ENCODE data around the gene CTBP2.

- TF ChIP-seq ZNF34 (CRISPR knock-in tag; IDR thresholded peaks at IDR 0.05; ENCODE audit: borderline replicate concordance): no peak
- no peak for TF ChIP-seq EZH2 (conservative IDR thresholded peaks at IDR 0.05; ENCODE audit: low read depth, low read length)
- no peak for TF ChIP-seq ZNF513 (CRISPR knock-in tag; conservative IDR thresholded peaks at IDR 0.05)
- no peak for TF ChIP-seq ZNF446 (CRISPR knock-in tag; IDR thresholded peaks at IDR 0.05)
- TF ChIP-seq SMAD1 (CRISPR knock-in tag; IDR thresholded peaks at IDR 0.05; ENCODE audit: borderline replicate concordance, low read depth): no peak
- TF ChIP-seq CTCF (CRISPR knock-in tag; IDR thresholded peaks at IDR 0.05): no peak
- TF ChIP-seq POLR2A (IDR thresholded peaks at IDR 0.05; ENCODE audit: insufficient read depth in 1 of 2, low read depth in 2 of 2, low read length in 2 of 2): no peak
- no peak for TF ChIP-seq U2AF1 (optimal IDR thresholded peaks at IDR 0.05; ENCODE audit: low read depth, low read length)
- TF ChIP-seq NFATC3 (CRISPR knock-in tag; IDR thresholded peaks at IDR 0.05): no peak
- no peak for TF ChIP-seq KDM4B (CRISPR knock-in tag; IDR thresholded peaks at IDR 0.05)
- no peak for TF ChIP-seq ONECUT2 (CRISPR knock-in tag; IDR thresholded peaks at IDR 0.05)
- no peak for TF ChIP-seq MYNN (CRISPR knock-in tag; IDR thresholded peaks at IDR 0.05; ENCODE audit: low read depth)
- TF ChIP-seq POLR2AphosphoS5 (IDR thresholded peaks at IDR 0.05; ENCODE audit: low read depth, low read length): no peak
- no peak for TF ChIP-seq PHF20 (CRISPR knock-in tag; IDR thresholded peaks at IDR 0.05)
Measured at GRCh38 chr10:125080296-125080695, 80.1 kb downstream of the CTBP2 start.

Data from HepG2 (cell line).